HuH-7 (cell line): Measurements from ENCODE around the gene SPINK4.

Experiments
- DNase-seq: peaks from one replicate; pipeline ENCODE4 v3.0.0; 2011; ENCODE audit warnings: low spot score

Gene SPINK4

DNA sequence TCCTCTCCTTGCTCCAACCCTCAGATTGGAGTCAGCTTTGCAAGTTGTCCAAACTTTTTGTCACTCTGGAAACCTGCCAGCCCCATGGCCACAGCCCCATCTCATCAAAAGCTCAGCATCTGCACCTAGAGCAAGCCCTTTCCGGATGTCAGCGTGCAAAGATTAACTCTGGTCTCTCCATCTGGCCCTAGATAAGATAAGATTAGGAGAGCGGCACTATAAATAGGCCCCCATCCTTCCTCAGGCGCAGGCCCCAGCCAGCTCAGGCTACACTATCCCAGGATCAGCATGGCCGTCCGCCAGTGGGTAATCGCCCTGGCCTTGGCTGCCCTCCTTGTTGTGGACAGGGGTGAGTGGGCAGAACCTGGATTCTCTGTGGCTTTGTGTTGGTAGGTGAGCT lies at the start of gene SPINK4:
TSS of gene SPINK4 (plus strand) at position 247 of the 400 bp plus-strand sequence. CDS start at position 289, 42 bp downstream.
- no peak for DNase-seq

- DNase-seq = no peak
Observed at GRCh38 chr9:33192493-33193255, 47.3 kb upstream of the SPINK4 start.

DNA sequence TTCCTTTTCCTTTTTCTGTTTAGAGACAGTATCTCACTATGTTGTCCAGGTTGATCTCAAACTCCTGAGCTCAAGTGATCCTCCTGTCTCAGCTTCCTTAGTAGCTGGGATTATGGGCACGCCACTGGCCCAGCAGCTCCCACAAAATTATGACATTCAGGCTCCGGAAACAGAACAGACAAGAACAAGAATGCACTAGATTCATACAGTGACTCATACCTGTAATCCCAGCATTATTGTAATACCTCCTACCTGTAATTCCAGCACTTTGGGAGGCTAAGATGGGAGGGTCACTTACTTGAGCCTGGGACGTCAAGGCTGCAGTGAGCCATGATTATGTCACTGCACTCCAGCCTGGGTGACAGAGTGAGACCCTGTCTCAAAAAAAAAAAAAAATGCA lies 46.1 kb upstream of the SPINK4 start:
- no peak for DNase-seq

DNA sequence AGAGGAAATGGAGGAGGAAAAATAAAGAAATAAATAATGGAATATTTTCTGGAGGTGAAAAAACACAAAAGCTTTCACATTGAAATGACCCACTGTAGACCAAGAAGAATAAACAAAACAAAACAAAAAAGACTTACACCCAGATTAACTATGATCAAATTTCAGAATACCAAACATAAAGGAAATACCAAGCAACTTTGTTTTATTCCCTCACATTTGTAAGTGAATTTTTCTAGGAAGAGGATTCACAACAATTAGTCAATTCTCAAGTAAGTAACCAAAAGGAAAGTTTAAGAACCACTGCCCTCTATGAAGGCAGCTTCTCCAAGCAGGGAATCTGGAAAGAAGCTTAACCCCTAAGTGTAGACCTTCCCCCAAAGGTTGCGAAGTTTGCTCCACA lies 43.2 kb upstream of the SPINK4 start:
- DNase-seq = no peak

- DNase-seq = no peak
Observed at GRCh38 chr9:33197279-33198152, 42.5 kb upstream of the SPINK4 start.

GRCh38 chr9:33198165-33198564 lies 41.8 kb upstream of the SPINK4 start:
- DNase-seq = no peak

DNA sequence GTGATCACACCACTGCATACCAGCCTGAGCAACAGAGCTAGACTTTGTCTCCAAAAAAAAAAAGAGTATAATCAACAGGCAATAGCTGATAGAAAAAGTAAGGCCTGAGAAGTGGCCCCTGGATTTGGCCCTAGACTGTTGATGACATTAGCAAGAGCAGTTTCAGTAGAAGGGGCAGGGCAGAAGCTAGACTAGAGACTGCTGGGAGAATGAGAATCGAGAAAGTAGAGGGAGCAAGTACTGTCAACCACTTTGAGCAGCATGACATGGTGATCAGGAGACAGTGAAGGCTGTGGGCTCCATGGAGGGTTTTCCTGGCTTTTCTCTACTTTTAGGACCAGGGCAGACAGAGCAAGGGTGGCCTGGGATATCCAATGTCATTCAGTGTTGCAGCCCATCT lies 37.9 kb upstream of the SPINK4 start:
- DNase-seq = no peak

DNA sequence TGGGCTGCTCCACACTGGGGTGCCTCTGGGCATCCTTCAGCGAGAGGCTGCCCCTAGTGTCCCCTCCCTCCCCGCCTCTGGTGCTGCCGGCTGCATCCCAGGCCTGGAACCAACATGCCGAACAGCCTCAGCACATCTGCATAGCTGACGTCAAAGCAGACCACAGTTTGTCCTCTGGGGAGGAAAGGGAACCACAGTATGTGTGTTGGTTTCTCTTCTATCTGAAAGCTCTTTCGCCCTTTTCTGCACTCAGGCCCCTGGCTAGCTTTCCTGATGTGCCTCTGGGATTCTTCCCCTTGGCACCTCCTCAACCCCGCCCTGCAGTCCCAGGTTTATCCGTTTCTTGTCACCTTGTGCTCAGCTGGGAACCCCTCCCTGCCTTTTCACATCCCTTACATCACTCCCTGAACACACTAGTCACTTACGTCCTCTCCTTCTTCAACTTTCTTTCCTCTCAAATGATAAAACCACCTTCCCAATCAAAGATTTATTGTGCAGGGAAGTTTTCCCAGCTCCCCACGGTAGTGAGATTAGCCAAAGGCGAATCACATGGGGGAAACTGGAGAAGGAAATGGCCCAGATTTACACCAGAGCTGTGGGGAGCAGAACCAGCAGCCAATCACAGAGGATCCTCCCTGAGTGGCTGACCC lies 37.3 kb upstream of the SPINK4 start:
- DNase-seq = no peak

DNA sequence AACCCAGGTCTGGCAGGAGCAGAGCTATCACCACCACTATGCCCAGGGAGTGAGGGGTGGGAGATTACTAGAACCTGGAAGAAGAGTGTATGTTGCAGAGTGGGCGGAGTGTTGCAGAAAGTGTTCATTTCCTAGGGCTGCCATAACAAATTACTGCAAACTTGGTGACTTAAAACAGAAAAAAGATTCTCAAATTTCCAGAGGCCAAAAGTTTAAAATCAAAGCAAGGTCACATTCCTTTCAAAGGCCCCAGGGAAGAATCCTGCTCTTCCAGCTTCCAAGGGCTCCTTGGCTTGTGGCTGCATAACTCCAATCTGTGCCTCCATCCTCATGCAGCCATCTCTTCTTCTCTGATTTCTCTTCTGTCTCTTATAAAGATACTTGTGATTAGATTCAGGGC lies 30.6 kb upstream of the SPINK4 start:
- DNase-seq = no peak

DNA sequence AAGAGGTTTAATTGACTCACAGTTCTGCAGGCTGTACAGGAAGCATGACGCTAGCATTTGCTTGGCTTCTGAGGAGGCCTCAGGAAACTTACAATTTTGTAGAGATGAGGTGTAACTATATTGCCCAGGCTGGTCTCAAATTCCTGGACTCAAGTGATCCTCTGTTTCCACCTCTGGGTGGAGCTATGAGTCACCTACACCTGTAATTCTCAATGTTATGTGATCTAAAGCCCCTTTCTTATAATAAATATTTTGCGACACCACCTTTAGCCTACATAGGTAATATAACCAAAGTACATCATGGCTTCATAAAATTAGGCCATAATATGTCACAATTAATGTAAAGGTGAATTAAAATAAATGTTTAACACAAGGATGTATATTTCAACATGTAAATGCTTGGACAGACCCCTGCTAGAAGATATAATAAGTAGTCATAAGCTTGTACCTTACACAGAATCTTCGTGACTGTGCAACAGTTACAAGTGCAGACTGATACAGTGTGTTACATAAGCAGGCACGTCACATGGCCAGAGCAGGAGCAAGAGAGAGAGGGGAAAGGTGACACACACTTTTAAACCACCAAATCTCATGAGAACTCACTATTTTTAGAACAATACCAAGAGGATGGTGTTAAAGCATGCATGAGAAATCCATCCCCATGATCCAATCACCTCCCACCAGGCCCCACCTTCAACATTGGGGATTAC lies 29.8 kb upstream of the SPINK4 start:
- DNase-seq = no peak

DNA sequence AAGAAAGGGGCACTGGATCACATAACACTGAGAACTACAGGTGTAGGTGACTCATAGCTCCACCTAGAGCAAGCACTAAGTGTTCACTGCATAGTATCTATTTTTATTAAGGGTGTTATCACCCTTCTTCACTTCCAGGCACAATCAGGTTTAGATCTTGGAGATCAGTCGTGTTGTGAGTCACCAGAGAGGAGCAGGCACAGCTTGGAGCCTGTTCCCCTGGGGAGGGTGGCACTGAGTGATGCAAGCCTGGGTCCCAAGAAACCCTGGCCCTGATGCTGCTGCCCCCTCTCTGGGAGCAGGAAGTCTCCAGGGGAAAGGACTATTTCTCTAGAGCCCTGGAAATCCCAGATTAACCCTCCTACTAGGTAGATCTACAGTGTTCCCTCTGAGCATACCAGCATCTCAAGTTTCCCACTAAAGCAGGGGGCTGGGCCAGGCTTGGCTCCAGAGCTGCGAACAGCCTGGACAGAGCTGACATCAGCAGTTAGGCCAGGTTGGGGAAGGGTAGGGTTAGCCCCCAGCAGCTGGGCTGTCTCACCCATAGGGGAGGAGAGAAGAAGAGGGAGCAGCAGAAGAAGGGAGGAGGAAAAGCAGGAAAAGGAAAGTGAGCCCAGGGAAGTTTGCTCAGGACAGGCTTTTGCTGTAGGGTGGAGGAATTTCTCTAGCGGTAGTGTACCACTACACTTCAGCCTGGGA lies 28.1 kb upstream of the SPINK4 start:
- DNase-seq = no peak

- DNase-seq = no peak
Observed at GRCh38 chr9:33220681-33221567, 19.0 kb upstream of the SPINK4 start.

DNA sequence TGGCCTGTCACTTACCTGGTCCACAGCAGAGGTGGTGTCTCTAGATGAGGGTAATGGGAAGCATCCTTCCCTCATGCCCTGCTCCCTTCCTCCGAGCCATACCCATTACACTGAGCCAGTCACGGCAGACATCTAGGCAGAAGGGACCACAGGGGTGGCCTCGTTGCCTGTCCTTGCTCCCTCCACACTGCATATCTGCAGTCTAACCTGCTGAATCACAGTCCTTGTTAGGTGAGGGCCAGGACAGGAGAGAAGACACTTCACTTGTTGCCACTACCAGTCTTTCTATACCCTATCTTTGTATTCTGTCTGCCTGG lies 18.4 kb upstream of the SPINK4 start:
- DNase-seq = no peak

- no peak for DNase-seq
Observed at GRCh38 chr9:33222031-33222430, 17.9 kb upstream of the SPINK4 start.

- no peak for DNase-seq
Observed at GRCh38 chr9:33223696-33224095, 16.3 kb upstream of the SPINK4 start.

- DNase-seq = no peak
Observed at GRCh38 chr9:33225319-33226147, 14.4 kb upstream of the SPINK4 start.

DNA sequence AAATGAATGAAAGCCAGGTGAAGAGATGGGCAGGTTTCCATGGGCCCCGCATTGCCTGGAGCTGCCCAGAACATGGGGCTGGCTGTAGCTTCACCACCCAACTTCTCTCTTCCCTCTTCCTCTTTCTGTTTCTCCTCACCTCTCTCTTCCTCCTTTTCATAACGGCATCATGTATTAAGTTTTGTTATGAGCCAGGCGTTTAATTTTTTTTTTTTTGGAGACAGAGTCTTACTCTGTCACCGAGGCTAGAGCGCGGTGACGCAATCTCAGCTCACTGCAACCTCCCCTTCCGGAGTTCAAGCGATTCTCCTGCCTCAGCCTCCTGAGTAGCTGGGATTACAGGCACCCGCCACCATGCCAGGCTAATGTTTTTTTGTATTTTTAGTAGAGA lies 13.0 kb upstream of the SPINK4 start:
- DNase-seq = no peak

DNA sequence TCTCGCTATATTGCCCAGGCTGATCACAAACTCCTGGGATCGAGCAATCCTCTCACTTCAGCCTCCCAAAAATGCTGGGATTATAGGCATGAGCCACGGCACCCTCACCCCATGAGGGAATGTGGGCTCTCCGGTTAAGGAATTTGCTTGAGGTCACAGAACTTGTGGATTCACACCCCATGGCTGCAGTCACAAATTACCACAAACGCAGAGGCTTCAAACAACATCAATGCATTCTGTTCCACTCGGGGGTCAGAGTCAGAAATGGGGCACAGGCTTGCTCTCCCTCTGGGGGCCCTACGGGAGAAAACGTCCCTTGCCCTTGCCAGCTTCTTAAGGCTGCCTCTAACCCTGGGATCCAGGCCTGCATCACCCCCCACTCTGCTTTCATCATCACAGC lies 12.2 kb upstream of the SPINK4 start:
- no peak for DNase-seq

- no peak for DNase-seq
Observed at GRCh38 chr9:33228606-33229005, 11.4 kb upstream of the SPINK4 start.
